Stomach (tissue), 9 donors: ENCODE measurements around the gene TTC21A. TPM values are rescaled to one million over a fixed set of nuclear protein-coding genes. Genes with fewer than 3 reads are reported as not detected.
"Not testable (repeated sequence)": the region's sequence is repeated elsewhere in the genome, so short reads cannot be mapped to it uniquely, and the experiment has no call there.

Experiments used
- DNase-seq, 2 donors: peaks; one replicate each; pipeline versions ENCODE4 v3.0.0 to v3.0.0-alpha.2; 2013 to 2019
- H3K27ac ChIP-seq, 5 donors: fragments of 200-600 bp in 4 of 5; sonication (generic) in 4 of 5; one replicate each; pipeline ENCODE4 v1.5.1; 2013 to 2019; ENCODE audit warnings: mild to moderate bottlenecking in 1 of 5, moderate library complexity in 1 of 5
- H3K27me3 ChIP-seq, 3 donors: fragments of 200-600 bp; sonication (generic); one replicate each; pipeline ENCODE4 v1.5.1; 2017 to 2019; ENCODE audit warnings: mixed run types in 1 of 3
- H3K36me3 ChIP-seq, 4 donors: fragments of 200-600 bp; sonication (generic); 1 replicate in 3 of 4; 2 replicates in 1 of 4; pipeline ENCODE4 v1.5.1; 2016 to 2019
- H3K4me1 ChIP-seq, 4 donors: fragments of 200-600 bp; sonication (generic); one replicate each; pipeline ENCODE4 v1.5.1; 2016 to 2019
- H3K4me3 ChIP-seq, 4 donors: fragments of 200-600 bp; sonication (generic) in 3 of 4; one replicate each; pipeline ENCODE4 v1.5.1; 2016 to 2019; ENCODE audit warnings: mild to moderate bottlenecking in 1 of 4
- H3K9me3 ChIP-seq, 4 donors: fragments of 200-600 bp; sonication (generic); one replicate each; pipeline ENCODE4 v1.5.1; 2016 to 2019
- EP300 ChIP-seq: sonication (generic); formaldehyde crosslinking; IDR thresholded peaks from one replicate; pipeline ENCODE4 v1.6.1; 2017; ENCODE audit warnings: antibody characterized with exemption
- POLR2A ChIP-seq, 4 donors: fragments of 450-650 bp; IDR thresholded peaks; one replicate each; pipeline ENCODE4 v1.6.1; 2016; ENCODE audit warnings: antibody characterized with exemption in 4 of 4, control low read depth in 2 of 4, mild to moderate bottlenecking in 1 of 4, moderate library complexity in 1 of 4
- POLR2AphosphoS5 ChIP-seq, 3 donors: sonication (generic); formaldehyde crosslinking; IDR thresholded peaks; one replicate each; pipeline ENCODE4 v1.6.1; 2016; ENCODE audit warnings: antibody characterized with exemption in 3 of 3
- WGBS, 5 donors: extraction: QIAGEN DNeasy Blood & Tissue Kit in 3 of 5; methylation state at CpG; one replicate each; pipeline versions ENCODE4 v1.1.5 to v1.1.7; 2013 to 2018; 5-methylcytosine and 5-hydroxymethylcytosine counted together
- intact Hi-C: fragments of 100-400 bp; cut with DNase I; formaldehyde crosslinking; loops from one replicate; pipeline ENCODE4 v1.15.1; 2023; ENCODE audit warnings: low total_unique reads
- polyA plus RNA-seq, 3 donors: library from polyadenylated mRNA; stranded (reverse); fragments of 200-250 nt; gene quantifications; one replicate each; pipeline ENCODE4 v1.2.3, GENCODE V29; 2013
- total RNA-seq, 5 donors: library from RNA; depleted of rRNA; stranded (reverse); fragments of >200 nt; gene quantifications; one replicate each; pipeline versions ENCODE4 v1.1.0 to v1.2.3, GENCODE V29; 2014 to 2016
- TF ChIP-seq, protein P1 (sequence below), 7 experiments: fragments of 450-650 bp in 4 of 7; fragments of 200-600 bp in 3 of 7; sonication (generic) in 3 of 7; IDR thresholded peaks; one replicate each; pipeline ENCODE4 v1.5.1; 2016 to 2019; ENCODE audit warnings: antibody characterized with exemption in 7 of 7, control low read depth in 2 of 7, mild to moderate bottlenecking in 1 of 7
- donor health status: healthy with polysubstance abuse.
- donor health status: Bipolar disorder and iron deficiency.
- donor health status: healthy.

Gene TTC21A
- total and polyA plus RNA-seq, 8 donors: 0.89 to 17.7 (median 6.3) TPM

DNA sequence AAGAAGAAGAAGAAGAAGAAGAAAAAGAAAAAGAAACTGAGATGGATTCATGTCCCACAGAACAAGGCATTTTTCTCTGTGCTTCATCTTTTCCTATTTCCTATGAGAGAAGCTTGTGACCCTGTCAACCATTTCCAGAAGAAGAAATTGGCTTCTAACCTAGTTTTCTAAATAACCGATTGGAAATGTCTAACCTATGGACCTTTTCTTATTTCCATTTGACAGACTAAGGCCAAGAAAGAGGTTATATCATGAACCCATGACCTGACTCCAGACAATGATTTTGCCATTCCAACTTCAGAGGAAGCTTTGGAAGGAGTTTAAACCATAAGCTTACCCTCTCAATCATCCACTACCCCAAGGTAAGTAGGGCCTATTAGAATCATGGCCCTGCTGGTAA is 62.2 kb downstream of the TTC21A start:
- no peaks in the 10 kb centered on the region for H3K27me3 ChIP-seq
- no peak for DNase-seq
- H3K36me3 ChIP-seq: no peaks in the 10 kb centered on the region
- 0 to 86% (median 67%) methylated on average over 1 of the region's 1 CpG for WGBS, 5 donors
- no peak overlapping the region for H3K4me3 ChIP-seq
- H3K4me1 ChIP-seq: peaks cover 0 to 13% (median 3%) of the 10 kb centered on the region in 4 donors
- no peaks in the 10 kb centered on the region for H3K9me3 ChIP-seq
- intact Hi-C loops: no loop called here
- TF ChIP-seq, protein P1, sequence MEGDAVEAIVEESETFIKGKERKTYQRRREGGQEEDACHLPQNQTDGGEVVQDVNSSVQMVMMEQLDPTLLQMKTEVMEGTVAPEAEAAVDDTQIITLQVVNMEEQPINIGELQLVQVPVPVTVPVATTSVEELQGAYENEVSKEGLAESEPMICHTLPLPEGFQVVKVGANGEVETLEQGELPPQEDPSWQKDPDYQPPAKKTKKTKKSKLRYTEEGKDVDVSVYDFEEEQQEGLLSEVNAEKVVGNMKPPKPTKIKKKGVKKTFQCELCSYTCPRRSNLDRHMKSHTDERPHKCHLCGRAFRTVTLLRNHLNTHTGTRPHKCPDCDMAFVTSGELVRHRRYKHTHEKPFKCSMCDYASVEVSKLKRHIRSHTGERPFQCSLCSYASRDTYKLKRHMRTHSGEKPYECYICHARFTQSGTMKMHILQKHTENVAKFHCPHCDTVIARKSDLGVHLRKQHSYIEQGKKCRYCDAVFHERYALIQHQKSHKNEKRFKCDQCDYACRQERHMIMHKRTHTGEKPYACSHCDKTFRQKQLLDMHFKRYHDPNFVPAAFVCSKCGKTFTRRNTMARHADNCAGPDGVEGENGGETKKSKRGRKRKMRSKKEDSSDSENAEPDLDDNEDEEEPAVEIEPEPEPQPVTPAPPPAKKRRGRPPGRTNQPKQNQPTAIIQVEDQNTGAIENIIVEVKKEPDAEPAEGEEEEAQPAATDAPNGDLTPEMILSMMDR (IDR thresholded peaks at IDR 0.05): no peak
- TF ChIP-seq EP300 (no peak), POLR2AphosphoS5 (IDR thresholded peaks at IDR 0.05) (no peak), POLR2A (IDR thresholded peaks at IDR 0.05) (no peak)
- H3K27ac ChIP-seq: no peak overlapping the region

DNA sequence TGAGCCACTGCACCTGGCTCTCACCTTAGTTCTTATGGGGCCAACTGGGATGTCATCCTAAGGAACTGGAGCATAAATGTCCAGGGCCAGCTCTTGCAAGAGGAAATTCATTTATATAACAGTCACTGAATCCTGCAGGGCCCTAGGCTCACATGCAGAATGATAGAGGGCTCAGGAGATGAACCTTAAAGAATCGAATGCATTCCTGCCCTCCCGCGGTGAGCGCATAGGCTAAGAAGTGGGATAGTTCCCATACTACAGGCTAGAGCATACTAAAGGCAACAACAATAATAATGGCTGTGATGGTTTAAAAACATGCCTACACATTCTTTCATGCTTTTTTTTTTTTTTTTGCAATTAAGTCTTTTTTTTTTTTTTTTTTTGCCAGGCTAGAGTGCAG is 63.0 kb downstream of the TTC21A start:
- WGBS, 5 donors: 85 to 95% (median 90%) methylated on average over 4 of the region's 4 CpGs
- Histone ChIP-seq H3K4me1 (peaks cover 0 to 12% (median 3%) of the 10 kb centered on the region in 4 donors), H3K36me3 (no peaks in the 10 kb centered on the region), H3K27ac (no peak overlapping the region), H3K9me3 (no peaks in the 10 kb centered on the region), H3K27me3 (no peaks in the 10 kb centered on the region), H3K4me3 (no peak overlapping the region)
- TF ChIP-seq POLR2AphosphoS5 (IDR thresholded peaks at IDR 0.05): no peak
- no peak for DNase-seq
- intact Hi-C loops: no loop called here

DNA sequence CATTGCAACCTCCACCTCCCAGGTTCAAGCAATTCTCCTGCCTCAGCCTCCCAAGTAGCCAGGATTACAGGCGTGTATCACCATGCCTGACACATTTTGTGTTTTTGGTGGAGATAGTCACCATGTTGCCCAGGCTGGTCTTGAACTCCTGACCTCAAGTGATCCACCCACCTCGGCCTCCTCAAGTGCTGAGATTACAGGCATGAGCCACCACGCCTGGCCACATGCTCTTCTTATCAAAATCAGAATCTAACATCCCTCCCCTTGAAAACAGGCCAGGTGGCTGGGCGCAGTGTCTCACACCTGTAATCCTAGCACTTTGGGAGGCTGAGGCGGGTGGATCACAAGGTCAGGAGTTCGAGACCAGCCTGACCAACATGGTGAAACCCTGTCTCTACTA is 63.4 kb downstream of the TTC21A start:
- H3K4me1 ChIP-seq: peaks cover 0 to 11% (median 2%) of the 10 kb centered on the region in 4 donors
- H3K36me3 ChIP-seq, H3K27me3 ChIP-seq, intact Hi-C loops, DNase-seq, H3K9me3 ChIP-seq, H3K27ac ChIP-seq, H3K4me3 ChIP-seq: not testable (repeated sequence)
- 77 to 93% (median 88%) methylated on average over 5 to 6 of the region's 6 CpGs for WGBS, 5 donors

- WGBS, 5 donors: 62 to 78% (median 65%) methylated on average over 2 of the region's 2 CpGs
These were observed 64.4 kb downstream of the TTC21A start for GRCh38 chr3:39171860-39172259.

DNA sequence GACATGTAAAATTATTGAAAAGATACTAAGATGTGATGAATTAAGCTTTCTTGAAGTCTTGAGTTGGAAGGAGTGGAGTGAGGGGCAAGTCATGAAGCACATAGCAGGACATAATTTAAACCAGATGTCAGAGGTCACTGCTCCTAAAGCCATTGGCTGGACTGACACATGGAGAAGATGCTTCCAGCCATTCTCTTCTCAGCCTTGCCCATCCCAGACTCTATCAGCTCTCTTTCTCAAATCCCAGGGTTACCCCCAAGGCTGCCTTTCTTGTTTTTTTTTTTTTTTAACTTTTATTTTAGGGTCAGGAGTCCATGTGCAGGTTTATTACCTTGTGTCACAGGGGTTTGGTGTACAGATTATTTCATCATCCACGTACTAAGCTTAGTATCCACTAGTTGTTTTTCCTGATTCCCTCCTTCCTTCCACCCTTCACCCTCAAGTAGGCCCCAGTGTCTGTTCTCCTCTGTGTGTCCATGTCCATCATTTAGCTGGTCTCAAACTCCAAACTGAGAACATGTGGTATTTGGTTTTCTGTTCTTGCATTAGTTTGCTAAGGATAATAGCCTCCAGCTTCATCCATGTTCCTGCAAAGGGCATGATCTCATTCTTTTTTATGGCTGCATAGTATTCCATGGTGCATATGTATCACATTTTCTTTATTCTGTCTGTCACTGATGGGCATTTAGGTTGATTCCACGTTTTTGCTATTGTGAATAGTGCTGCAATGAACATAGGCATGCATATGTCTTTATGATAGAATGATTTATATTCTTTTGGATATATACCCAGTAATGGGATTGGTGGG is 66.0 kb downstream of the TTC21A start:
- TF ChIP-seq, protein P1 (IDR thresholded peaks at IDR 0.05): no peak
- TF ChIP-seq POLR2A (IDR thresholded peaks at IDR 0.05): no peak
- no peak for TF ChIP-seq POLR2AphosphoS5 (IDR thresholded peaks at IDR 0.05)
- no peak for TF ChIP-seq EP300
- no peaks in the 10 kb centered on the region for H3K27me3 ChIP-seq
- intact Hi-C loops: no loop called here
- H3K36me3 ChIP-seq: no peaks in the 10 kb centered on the region
- no peaks in the 10 kb centered on the region for H3K9me3 ChIP-seq
- no peak for DNase-seq
- WGBS, 5 donors: 65 to 77% (median 77%) methylated on average over 2 of the region's 2 CpGs
- H3K4me1 ChIP-seq: peaks cover 6 to 26% (median 17%) of the 10 kb centered on the region in 4 donors
- H3K4me3 ChIP-seq: no peak overlapping the region
- H3K27ac ChIP-seq: no peak overlapping the region

More at GRCh38 chr3:39171860-39172259, 64.4 kb downstream of the TTC21A start:
- H3K27ac ChIP-seq: no peak overlapping the region
- DNase-seq: no peak
- intact Hi-C loops: no loop called here
- H3K27me3 ChIP-seq: no peaks in the 10 kb centered on the region
- no peaks in the 10 kb centered on the region for H3K36me3 ChIP-seq
- H3K4me3 ChIP-seq: no peak overlapping the region
- TF ChIP-seq POLR2AphosphoS5 (IDR thresholded peaks at IDR 0.05) (no peak), EP300 (no peak), POLR2A (IDR thresholded peaks at IDR 0.05) (no peak)
- TF ChIP-seq, protein P1 (IDR thresholded peaks at IDR 0.05): no peak
- no peaks in the 10 kb centered on the region for H3K9me3 ChIP-seq
- peaks cover 0 to 12% (median 5%) of the 10 kb centered on the region in 4 donors for H3K4me1 ChIP-seq
